Hematopoietic multipotent progenitor cell treated with erythropoietin and hydrocortisone succinate and interleukin-3 and kit ligand, for 17 days (in vitro differentiated cells): ENCODE results near the gene RAB11FIP4.

Source experiments
- DNase-seq: peaks from one replicate; pipeline ENCODE4 v3.0.0-alpha.2; 2015; ENCODE audit warnings: low spot score

RAB11FIP4 gene

GRCh38 chr17:31570951-31571892 is 179.7 kb downstream of the RAB11FIP4 start:
- DNase-seq, result peak; percentile 83

DNA sequence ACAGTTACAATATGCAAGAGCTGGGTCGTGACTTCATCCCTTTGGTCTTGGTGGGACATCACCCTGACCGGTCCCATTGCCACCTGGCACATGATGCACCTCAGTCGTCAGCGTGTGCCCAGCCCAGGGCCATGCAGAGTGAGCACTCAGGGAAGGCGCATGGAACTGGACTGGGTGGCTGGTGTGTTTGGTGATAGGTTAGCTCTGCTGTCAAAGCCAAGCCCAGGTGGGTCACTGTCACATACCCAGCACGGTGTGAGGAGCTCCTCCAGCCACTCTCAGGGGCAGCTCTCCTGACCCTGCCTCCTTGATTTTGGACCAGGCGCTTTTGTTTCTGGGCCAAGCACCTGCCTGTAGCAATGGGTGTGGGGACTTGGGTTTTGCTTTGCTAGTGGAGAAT is 180.9 kb downstream of the RAB11FIP4 start:
- no peak for DNase-seq

DNA sequence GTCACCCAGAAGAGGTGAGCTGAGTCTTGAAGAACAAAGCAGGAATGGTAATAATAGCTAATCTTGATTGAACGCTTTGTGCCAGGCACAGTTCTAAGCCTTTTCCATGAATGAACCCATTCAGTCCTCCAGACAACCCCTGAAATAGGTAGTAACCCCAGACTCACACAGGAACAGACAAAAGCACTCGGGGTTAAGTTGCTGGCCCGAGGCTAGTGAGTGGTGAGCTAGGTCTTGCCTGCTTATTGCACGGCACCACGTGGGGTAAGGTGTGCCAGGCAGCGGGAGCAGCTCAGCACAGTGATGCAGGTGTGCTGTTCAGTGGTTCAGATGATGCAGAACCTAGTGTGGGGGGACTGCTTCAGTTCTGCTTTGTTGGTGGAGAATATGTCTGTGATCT is 181.6 kb downstream of the RAB11FIP4 start:
- no peak for DNase-seq

- no peak for DNase-seq
These were observed 182.4 kb downstream of the RAB11FIP4 start for GRCh38 chr17:31573861-31574260.

DNA sequence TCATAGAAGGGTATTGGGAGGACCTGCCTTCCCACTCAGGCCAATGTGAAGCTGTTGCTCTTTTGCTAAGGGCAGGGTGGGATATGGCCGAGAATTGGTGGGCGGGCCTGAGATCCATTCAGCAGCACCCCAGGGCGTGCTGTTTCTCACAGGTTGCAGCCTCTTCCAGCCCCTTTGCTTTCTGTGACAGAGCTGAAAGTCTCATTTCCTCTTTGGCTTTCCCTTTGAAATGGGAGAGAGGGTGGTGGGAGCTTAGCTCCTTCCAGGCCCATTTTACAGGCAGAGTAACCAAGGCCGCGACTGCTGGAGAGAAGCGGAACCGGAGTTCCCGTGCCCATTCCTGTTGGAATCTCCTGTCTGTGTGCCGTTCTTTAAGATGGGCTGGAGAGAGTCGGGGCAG is 183.0 kb downstream of the RAB11FIP4 start:
- no peak for DNase-seq

DNA sequence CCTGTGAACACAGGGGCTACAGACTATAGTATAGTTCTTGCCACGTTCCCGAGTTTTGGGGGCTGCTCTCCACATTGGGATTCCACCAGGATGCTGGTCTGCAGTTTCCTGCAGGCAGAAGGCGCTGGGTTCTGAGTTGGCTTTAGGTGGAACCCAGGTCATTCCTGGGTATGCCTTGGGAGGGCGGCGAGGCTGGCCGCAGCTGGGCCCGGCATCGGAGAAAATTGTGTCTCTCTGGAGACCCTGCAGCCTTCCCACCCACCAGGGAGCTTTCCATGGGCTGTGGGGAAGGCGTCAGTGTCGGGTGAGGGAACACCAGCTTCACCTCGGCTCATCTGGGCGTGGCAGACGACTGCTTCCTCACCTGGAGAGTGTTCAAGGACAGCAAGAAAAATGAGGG is 183.6 kb downstream of the RAB11FIP4 start:
- DNase-seq, result no peak

DNA sequence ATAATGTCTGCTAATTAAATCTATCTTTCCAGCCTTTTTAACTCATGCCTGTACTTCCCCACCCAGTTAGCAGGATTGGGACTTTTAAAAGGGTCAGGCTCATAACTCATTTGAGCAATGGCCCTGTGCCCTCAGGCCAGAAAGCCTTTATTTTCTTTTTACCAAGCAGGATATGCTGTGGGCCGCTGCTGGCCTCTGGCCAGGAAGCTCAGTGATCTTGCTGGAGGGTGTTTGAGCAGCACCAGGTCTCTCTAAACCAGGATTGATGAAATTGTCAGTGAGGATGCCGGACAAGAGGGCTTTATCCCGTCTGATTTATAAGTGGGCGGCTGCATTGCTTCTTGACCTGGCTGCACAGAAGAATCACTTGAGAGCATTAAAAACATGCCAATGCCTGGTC is 187.8 kb downstream of the RAB11FIP4 start:
- no peak for DNase-seq

DNA sequence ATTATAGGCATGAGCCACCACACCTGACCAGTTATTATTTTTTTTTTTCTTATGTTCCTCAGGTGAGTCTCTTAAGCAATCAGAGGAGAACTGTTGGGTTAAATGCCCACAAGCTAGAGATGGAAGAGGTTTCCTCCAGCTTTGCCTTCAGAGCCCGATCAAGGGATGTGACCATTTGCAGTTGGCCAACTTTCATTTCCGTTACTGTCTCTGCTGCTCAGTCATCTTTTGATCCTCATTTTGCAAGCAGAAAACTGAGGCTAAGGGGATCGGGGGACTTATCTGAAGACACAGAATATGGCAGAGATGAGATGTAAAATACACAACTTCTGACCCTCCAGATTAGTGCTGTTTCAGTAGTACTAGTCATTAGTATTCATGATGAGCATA is 188.8 kb downstream of the RAB11FIP4 start:
- no peak for DNase-seq

DNA sequence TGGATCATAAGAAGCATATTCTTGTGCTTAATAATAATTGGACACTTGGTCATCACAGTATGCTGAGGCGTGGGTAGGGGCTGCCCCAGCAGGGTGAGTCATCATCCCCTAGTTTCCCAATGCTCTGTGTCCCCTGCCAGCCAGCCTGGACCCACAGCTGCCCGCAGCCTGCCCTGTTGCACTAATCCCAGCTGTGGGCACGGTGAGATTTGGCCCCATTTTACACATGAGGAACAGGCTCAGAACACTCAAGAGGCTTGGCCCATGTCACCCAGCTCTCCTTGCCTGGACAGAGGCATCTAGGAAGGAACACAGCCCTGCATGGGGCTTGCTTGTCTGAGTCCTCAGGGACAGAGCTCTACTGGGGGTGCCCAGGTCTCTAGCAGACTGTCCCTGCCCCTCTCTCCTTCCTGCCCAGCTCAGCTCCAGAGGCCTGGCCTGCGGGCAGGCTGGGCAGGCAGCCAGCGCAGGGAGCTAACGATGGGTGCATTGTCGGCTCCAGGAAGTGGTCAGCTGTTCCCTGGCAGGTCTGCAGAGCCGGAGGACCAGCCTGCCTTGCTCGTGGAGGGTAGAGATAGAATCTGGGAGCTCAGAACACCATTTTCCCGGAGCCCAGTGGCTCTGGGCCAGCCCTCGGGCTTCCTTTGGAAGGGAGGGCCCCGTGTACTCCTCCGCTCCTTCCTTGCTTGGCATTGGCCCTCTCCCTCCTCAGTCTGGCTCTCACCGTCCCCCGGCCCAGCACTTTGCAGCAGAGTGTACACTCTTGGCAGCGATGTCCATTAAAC is 189.4 kb downstream of the RAB11FIP4 start:
- no peak for DNase-seq

DNA sequence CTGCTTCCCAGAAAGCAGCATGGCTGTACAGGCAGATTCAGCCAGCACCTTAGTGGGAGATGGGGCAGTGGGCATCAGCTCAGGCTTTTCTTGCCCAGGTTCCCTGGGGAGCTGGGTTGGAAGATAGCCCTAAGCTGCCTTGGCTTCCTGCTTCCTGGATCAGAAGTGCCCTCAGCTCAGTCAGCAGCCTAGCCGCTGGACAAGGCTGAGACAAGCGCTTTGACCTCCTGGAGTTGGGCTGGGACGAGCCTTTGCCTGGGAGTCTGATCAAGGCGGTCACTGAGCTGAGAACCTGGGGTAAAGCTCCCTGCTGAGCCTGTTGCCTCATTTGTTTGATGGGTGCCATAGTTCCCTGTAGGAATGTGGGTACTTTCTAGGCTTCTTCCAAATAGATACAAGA is 190.0 kb downstream of the RAB11FIP4 start:
- DNase-seq, result no peak

GRCh38 chr17:31582151-31582907 is 190.9 kb downstream of the RAB11FIP4 start:
- no peak for DNase-seq

GRCh38 chr17:31583772-31584356 is 192.4 kb downstream of the RAB11FIP4 start:
- DNase-seq, result no peak

- no peak for DNase-seq
These were observed 193.2 kb downstream of the RAB11FIP4 start for GRCh38 chr17:31584438-31585279.

- DNase-seq, result no peak
These were observed 193.8 kb downstream of the RAB11FIP4 start for GRCh38 chr17:31585280-31585630.

DNA sequence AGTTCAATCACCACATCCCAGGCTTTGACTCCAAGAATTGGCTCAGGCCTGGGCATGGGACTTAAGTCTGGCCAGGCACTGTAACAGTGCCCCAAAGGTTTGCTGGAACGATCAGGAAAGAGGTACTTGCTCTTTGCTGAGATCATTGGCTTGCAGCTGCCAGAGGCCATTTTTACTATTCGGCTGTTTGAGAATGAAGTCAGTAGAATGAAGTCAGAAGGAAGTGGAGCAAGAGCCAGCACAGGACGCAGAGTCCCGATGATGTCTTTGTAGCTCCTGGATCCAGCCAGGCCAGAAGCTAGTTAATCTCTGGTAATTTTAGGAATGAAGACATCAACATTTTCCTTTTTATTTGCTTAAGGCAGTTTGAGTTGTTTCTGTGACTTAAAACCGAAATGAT is 195.5 kb downstream of the RAB11FIP4 start:
- DNase-seq, result no peak

DNA sequence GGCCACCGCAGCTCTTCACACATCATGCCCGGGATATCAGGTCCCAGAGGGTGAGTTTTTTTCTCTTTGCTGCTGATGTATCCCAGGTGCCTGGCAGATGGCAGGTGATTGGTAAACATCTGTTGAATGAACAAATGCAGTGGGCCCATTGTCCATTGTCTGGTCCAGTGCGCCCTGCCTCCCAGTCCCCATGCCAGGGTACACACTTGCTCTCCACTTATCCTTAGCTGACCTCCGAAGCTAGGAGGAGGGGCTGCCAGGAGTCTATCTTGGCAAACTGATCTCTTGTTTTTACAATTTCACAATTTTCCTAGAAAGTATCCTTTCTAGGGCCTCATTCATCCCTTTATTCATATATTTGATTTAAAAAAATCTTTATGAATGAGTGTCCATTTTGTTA is 196.0 kb downstream of the RAB11FIP4 start:
- no peak for DNase-seq
